Measurements from ENCODE around the gene EEF1AKMT2. TPM values are rescaled to one million over a fixed set of nuclear protein-coding genes. Genes with fewer than 3 reads are reported as not detected.

The EEF1AKMT2 gene
- polyA plus RNA-seq, 1 of the 3 experiments (the other 2 are of a cell fraction) = 14.0 TPM

DNA sequence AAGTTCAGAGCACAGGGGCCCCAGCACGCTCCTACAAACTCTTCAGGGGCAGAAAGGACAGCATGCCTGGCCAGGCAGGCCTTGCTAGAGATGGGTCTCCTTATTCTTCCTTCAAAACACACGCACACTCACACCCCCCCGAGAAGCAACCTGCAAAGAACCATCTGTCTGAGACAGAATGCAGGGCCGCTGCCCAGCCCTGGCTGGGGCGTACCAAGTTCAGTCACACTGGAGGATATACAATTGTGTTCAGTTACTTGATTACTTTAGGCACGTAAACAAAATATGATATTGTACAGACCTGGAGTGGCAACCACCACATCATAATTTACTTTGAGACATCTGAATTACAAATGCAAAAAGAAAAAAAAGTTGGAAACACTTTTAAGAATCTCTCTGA, 53.2 kb downstream of the EEF1AKMT2 start (continued):
- TF ChIP-seq, protein P1, sequence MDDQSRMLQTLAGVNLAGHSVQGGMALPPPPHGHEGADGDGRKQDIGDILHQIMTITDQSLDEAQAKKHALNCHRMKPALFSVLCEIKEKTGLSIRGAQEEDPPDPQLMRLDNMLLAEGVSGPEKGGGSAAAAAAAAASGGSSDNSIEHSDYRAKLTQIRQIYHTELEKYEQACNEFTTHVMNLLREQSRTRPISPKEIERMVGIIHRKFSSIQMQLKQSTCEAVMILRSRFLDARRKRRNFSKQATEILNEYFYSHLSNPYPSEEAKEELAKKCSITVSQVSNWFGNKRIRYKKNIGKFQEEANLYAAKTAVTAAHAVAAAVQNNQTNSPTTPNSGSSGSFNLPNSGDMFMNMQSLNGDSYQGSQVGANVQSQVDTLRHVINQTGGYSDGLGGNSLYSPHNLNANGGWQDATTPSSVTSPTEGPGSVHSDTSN (IDR thresholded peaks at IDR 0.05) = no peak

DNA sequence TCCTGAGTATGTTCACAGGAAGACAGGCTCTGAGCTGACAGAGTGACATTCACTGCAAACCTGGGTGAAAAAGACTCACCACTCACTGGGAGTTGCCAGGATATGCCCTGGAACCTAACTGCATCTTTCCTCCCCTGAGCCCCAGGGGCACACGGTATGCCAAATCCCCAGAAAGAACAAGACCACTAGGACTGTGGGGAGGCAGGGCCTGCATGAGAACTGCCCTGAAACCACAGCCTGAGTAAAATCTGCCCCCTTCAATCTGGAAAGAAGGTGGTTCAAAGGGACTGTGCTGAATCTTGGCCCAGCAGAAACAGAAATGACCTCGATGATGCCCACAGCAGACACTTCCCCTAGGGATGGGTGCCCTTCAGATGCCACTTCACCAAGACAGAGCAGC, 54.0 kb downstream of the EEF1AKMT2 start:
- H3K9ac ChIP-seq = no peak overlapping the region
- no peaks in the 10 kb centered on the region for H3K27me3 ChIP-seq (ENCODE audit: insufficient read depth)
- H3K9me3 ChIP-seq = no peaks in the 10 kb centered on the region
- H4K20me1 ChIP-seq (ENCODE audit: insufficient read depth) = peaks cover 26% of the 10 kb centered on the region; the same call in 1 of the 2 replicates
- H2AFZ ChIP-seq (ENCODE audit: low read depth) = no peak overlapping the region
- H3K4me2 ChIP-seq = no peak overlapping the region
- no peaks in the 10 kb centered on the region for H3K36me3 ChIP-seq (replicated peaks in 1 of 2; ENCODE audit: control insufficient read depth in 1 of 2, insufficient read depth in 2 of 2, low read length in 1 of 2)
- H3K4me3 ChIP-seq (ENCODE audit: low read depth in 2 of 2, low read length in 1 of 2) = no peak overlapping the region
- H3K27ac ChIP-seq (ENCODE audit: low read depth in 2 of 2, low read length in 1 of 2) = no peak overlapping the region; a peak in 1 of 4 replicates
- no peak for DNase-seq
- TF ChIP-seq FOXM1 (IDR thresholded peaks at IDR 0.05; ENCODE audit: low read depth) = no peak
- TF ChIP-seq, protein P2, sequence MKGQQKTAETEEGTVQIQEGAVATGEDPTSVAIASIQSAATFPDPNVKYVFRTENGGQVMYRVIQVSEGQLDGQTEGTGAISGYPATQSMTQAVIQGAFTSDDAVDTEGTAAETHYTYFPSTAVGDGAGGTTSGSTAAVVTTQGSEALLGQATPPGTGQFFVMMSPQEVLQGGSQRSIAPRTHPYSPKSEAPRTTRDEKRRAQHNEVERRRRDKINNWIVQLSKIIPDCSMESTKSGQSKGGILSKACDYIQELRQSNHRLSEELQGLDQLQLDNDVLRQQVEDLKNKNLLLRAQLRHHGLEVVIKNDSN (IDR thresholded peaks at IDR 0.05; ENCODE audit: borderline replicate concordance, low read depth) = no peak
- no peak for TF ChIP-seq MXI1 (IDR thresholded peaks at IDR 0.05; ENCODE audit: low read depth, low read length)
- TF ChIP-seq, protein P3, sequence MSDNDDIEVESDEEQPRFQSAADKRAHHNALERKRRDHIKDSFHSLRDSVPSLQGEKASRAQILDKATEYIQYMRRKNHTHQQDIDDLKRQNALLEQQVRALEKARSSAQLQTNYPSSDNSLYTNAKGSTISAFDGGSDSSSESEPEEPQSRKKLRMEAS (IDR thresholded peaks at IDR 0.05; ENCODE audit: low read depth) = no peak
- 69% methylated on average over 2 of the region's 2 CpGs for WGBS (ENCODE audit: low lambda C conversion rate)
- peaks cover 42% of the 10 kb centered on the region; the same call in 1 of the 2 replicates for H3K79me2 ChIP-seq (ENCODE audit: insufficient read depth)
- CTCF ChIA-PET = interaction anchor here (1.3 to 7.9 kb wide), 2 partner anchors 197 to 209 kb away, joined by 3 to 69 read pairs; no protein-coding TSS in a partner anchor
- peaks cover 17 to 69% of the 10 kb centered on the region in 2 experiments; a peak in 3 of 4 replicates for H3K4me1 ChIP-seq (ENCODE audit: control insufficient read depth in 1 of 2, insufficient read depth in 2 of 2, low read depth in 1 of 2, low read length in 1 of 2)
- peaks cover 7% of the 10 kb centered on the region for H3F3A ChIP-seq (replicated peaks; ENCODE audit: insufficient read depth)
- no peaks in the 10 kb centered on the region for H3K9me2 ChIP-seq
- POLR2A ChIA-PET = interaction anchor here (0.6 kb wide), 1 partner anchor 163 kb away, joined by 3 read pairs; no protein-coding TSS in a partner anchor

DNA sequence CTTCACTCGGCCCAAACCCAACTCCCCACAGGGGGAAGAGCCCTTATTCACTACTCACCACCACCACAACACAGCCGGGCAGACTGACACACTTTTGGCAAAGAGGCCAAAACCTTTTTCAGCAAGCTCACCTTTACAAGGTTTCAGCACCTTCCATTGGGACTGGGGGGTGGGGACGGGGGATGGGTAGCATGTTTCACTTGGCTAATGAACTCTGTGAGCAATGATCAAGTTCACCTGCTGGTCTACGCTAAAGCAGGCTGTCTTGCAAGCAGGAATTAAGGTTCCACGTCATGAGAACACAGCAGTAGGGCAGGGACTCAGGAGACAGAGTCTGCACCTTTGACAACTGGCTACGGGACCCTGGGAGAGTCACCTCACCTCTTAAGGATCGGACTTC, 54.5 kb downstream of the EEF1AKMT2 start:
- no peaks in the 10 kb centered on the region for H3K36me3 ChIP-seq (replicated peaks in 1 of 2; ENCODE audit: control insufficient read depth in 1 of 2, insufficient read depth in 2 of 2, low read length in 1 of 2)
- CTCF ChIA-PET = interaction anchor here (0.8 to 7.9 kb wide), 4 partner anchors 8 to 208 kb away, joined by 3 to 69 read pairs (median 4); no protein-coding TSS in a partner anchor
- no peaks in the 10 kb centered on the region for H3K9me2 ChIP-seq
- H2AFZ ChIP-seq (ENCODE audit: low read depth) = no peak overlapping the region
- peaks cover 26% of the 10 kb centered on the region; the same call in 1 of the 2 replicates for H4K20me1 ChIP-seq (ENCODE audit: insufficient read depth)
- H3K9ac ChIP-seq = no peak overlapping the region
- no peaks in the 10 kb centered on the region for H3K27me3 ChIP-seq (ENCODE audit: insufficient read depth)
- peaks cover 7% of the 10 kb centered on the region for H3F3A ChIP-seq (replicated peaks; ENCODE audit: insufficient read depth)
- no peak overlapping the region for H3K4me3 ChIP-seq (ENCODE audit: low read depth in 2 of 2, low read length in 1 of 2)
- H3K4me1 ChIP-seq (ENCODE audit: control insufficient read depth in 1 of 2, insufficient read depth in 2 of 2, low read depth in 1 of 2, low read length in 1 of 2) = peaks cover 17 to 65% of the 10 kb centered on the region in 2 experiments; a peak in 3 of 4 replicates
- POLR2A ChIA-PET = no interaction called here
- H3K9me3 ChIP-seq = no peaks in the 10 kb centered on the region
- H3K79me2 ChIP-seq (ENCODE audit: insufficient read depth) = peaks cover 46% of the 10 kb centered on the region; the same call in 1 of the 2 replicates
- WGBS (ENCODE audit: low lambda C conversion rate) = 82% methylated on average over 5 of the region's 7 CpGs
- no peak overlapping the region for H3K4me2 ChIP-seq
- TF ChIP-seq SMC3 (IDR thresholded peaks at IDR 0.05; ENCODE audit: low read depth, low read length) = no peak
- TF ChIP-seq RFX5 (IDR thresholded peaks at IDR 0.05; ENCODE audit: low read length) = no peak
- TF ChIP-seq MEF2A (IDR thresholded peaks at IDR 0.05; ENCODE audit: borderline replicate concordance, low read depth) = no peak
- TF ChIP-seq, protein P2 (IDR thresholded peaks at IDR 0.05; ENCODE audit: borderline replicate concordance, low read depth) = no peak
- TF ChIP-seq POLR2AphosphoS5 (IDR thresholded peaks at IDR 0.05; ENCODE audit: low read depth, low read length) = no peak
- no peak overlapping the region; a peak in 1 of 4 replicates for H3K27ac ChIP-seq (ENCODE audit: low read depth in 2 of 2, low read length in 1 of 2)
- no peak for DNase-seq

Data from SK-N-SH (cell line).